ENCODE results near the gene NEK6.
A peak's percentile ranks its signal among the peaks of the same experiment; 100 is the strongest.

The NEK6 gene

DNA sequence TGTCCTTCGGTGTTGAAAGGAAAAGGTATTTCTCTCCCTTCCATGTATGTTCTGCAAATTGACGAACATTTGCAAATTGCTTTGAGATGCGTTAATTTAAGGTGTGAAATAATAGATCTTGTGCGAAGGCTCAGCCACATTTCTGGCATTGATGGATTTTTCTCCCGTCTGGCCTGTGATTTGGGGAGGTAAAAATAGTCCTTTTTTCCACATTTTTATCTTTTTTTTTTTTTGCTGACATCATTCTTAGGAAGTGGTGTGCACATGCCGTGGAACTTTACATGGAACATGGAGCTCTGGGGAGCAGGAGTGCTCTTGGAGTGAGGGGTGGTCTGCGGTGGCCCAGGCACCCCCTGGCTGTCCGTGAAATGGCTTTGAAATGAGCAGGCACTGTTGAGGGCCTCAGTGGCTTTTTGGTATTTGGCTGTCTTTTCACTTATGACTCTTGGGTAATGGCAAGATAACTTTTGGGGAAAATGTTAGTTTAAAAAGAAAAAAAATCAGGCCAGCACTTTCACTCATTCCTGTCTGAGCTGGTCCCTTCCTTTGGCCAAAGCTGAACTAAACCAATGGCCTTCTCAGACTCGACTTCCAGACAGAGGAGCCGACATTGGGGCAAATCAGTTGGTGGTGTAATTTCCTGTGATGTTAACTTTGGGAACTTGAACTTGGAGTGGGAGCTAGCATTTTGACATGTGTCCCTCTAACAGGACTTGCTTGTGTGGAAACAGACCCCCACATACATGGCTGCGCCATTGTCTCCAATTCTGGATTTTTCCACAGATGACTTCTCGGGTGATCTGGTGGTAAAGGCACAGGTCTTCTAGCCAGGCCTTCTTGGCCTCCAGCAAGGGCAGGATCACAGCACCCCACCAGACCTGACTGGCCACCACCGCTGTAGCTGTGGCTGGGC lies 4.2 kb downstream of the NEK6 start:
- DNase-seq (ENCODE audit: low spot score), result no peak

DNA sequence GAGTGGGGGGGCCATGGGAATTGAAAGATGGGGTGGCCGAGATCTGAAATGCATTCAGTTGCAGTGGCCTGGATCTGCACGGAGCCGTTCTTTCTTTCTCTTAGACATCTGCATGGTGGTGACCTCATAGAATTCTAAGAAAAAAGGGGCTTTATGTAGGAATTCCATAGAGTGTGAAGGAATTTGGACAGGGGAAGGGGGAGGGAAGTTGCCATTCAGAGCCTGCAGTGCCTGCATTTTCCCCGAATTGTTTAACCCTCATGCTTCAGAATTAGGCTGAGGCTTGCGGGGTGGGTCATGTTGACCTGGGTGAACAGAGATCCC lies 4.9 kb downstream of the NEK6 start:
- no peak for DNase-seq (ENCODE audit: low spot score)

DNA sequence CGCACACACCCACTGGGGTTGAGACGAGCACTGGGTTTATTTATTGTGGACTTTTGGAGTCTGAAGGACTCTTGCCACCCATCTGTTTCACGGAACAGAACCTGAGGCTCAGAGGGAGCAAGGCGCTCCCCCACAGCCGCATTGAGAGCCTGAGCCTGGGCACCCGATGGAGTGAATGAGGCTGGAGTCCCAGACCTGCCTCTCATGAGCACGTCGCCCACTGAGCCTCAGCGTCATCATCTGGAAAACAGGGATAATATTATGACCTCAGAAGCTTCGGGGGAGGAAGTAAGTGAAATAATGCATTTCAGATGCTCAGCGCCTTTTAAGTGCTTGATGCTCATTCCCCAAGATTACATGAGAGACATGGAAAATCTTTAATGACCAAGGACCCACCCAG lies 5.5 kb downstream of the NEK6 start:
- no peak for DNase-seq (ENCODE audit: low spot score)

DNA sequence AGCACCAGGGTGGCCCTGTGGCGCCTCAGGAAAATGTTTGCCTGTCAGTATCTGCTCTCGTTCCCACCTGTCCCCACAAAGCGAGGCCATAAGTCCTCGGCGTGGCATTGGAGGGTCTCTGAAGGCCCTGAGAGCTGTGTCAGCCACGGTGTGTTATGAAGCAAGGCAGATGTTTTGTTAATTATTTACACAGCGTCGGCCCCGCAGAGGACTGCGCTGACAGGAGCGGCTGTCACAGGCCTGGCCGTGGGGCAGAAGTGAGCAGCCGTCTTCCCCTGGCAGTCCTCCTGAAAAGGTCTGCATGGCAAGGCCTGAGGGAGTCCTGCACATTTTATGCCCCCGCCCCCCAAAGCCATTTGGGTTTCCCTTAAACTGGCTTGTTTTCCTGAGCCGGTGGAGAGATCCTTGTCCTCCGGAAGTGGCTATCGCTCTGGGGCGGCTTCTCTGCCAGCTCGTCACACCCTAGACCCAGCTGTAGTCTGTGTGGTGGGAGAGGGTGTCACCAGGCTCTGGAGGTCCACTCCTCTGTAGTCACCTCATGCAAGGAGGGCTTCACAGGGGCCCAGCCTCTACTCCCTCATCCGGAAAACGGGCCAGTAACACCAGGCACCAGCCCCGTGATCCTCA lies 6.2 kb downstream of the NEK6 start:
- DNase-seq (ENCODE audit: low spot score), result peak; percentile 65

DNA sequence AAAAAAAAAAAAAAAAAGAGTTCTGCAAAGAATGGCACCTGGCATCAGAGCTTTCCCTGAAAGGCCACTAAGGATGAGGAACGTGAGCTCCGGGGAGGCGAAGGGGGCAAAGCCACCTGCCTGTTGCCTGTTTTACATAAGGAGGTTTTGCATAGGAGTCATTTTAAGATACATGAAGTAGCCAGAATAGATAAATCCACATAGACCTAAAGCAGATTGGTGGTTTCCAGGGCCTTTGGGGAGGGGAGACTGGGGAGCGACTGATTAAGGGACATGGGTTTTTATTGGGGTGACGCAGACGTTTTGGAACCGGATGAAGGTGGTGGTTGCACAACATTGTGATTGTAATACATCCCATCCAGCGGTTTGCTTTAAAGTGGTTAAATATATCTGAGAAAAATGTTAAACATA lies 7.1 kb downstream of the NEK6 start:
- DNase-seq (ENCODE audit: low spot score), result no peak

DNA sequence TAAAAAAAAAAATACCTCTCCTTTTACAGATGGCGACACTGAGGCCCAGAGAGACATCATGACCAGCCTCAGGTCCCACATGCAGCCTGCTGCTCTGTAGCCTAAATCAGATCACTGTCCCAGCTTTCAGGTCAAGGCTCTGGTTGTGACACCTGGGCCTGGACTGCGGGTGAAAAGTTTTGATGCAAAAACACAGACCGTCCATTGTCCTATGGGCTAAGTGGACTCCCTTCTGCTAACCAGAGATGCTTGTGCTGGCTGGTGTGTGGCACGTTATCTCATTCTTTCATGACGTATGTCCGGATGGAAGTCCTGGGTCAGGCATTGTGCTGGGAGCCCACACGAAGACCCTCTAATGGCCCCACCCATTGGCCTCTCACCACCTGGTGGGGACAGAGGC lies 7.8 kb downstream of the NEK6 start:
- no peak for DNase-seq (ENCODE audit: low spot score)

DNA sequence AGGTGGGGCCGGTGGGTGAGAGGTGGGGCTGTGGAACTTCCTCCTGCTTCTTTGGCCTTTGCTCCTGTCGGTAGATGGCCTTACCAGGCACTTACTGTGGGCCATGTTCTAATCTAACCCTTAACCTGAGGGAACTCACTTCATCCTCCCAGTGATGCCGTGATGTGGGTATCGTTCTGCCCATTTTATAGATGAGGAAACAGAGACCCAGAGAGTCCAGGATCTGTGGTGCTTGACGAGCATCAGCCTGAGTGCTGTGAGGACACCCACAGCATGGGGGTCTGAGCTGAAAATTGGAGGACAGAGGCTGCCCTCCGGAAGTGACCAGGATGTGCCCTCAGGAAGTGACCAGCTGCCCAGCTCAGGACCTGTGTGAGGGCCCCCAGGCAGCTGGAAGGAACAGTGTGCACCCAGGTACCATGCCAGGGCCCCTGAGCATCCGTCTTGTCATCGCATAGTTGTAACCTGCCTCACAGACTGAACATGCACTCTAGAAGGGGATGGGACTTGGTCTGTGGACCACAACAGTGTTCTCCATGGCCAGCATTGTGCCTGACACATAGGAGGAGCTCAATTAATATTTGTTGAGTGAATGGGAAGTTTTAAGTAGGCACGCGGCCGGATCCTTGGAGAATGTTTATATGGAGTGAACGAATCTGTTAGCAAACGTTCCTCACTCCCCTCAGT lies 8.5 kb downstream of the NEK6 start:
- DNase-seq (ENCODE audit: low spot score), result peak; percentile 42

DNA sequence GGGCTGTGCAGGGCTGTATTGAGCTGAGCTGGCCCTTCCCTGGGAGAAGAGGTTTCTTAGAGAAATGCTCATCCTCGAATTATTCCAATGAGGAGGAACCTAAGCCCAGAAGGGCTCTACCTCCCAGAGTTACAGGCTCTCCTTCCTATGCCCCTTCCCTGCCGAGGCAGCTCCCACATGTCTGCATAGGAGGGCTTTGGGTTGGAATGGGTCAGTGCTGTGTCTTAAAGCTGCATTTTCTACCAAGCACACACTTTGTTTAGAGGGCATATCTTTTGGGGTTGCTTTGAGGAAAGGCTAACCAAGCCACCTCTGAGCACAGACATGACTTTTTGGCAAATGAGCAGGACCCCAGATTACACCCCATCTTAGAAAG lies 9.1 kb downstream of the NEK6 start:
- no peak for DNase-seq (ENCODE audit: low spot score)

DNA sequence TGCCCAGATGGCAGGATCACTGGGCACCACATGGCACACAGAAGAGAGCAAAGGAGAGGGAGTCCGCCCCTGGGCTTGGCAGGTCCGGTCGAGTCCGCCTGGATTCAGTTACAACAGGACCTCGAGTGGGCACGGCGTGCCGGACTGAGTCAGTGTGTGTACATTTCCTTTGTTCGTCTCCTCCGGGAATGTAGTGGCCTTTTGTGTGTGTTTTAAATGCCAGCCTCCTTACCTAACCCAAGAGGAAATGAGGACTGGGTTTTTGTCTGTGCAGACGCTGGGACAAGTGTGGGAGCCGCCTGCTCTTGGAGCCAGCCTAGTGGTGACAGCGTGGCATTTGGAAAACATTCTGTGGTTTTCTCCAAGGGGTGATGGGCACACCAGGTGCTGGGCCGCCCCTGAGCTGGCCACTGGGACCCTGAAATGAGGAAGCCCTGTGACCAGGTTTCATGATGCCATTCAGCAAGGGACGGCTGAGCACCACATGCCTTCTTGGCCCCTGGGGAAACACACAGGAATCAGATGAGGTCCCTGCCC lies 9.6 kb downstream of the NEK6 start:
- peak; percentile 93 for DNase-seq (ENCODE audit: low spot score)

DNA sequence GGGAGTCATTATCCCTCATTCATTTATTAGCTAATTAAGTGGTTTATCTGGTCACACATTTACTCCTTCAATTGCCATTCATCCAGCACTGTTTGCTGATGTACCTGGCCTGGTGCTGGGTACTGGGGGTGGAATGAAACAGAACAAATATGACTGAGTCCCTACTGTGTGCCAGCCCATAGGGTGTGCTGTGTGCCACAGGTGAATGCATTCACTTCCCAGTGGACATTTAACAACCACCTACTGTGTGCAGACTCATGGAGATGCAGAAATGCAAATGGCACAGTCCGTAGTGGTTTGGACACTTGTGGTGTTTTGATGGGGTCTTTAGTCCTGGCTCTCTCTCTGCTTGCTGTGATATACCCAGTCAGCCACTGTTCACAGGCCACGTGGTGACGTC lies 10.5 kb downstream of the NEK6 start:
- DNase-seq (ENCODE audit: low spot score), result no peak

DNA sequence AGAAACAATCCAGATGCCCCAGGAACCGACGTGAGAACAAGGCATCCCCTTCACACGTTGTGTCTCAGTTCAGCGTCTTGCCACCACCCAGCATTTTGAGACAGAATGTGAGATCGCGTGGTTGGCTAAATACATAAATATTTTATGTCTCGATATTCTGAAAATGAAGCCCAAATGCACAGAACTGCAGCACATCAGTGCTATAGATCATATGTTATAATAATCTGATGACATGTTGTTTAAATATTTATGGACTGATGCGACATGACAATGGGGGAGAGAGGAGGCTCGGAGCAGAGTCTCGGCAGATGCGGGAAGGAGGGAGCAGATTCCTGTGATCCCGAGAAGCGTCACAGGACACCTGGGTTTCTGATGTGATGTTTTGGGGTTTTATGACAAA lies 10.9 kb downstream of the NEK6 start:
- DNase-seq (ENCODE audit: low spot score), result no peak

DNA sequence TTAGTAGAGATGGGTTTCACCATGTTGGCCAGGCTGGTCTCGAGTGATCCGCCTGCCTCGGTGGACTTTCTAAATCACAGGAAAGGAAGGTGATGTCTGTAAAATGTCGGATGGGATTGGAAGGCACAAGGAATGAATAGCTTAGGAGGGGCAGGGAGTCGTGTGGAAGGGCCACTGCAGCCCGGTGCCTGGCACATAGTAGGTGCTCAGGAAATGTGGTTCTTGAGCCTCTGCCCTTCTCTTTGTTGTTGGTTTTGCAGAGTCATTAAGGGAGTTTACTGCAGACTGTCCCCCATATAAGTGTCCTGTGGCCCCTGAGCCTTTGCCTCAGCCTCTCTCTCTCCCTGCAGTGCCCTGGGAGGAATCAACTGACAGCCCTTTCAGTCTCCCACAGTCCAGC lies 11.8 kb downstream of the NEK6 start:
- DNase-seq (ENCODE audit: low spot score), result no peak

DNA sequence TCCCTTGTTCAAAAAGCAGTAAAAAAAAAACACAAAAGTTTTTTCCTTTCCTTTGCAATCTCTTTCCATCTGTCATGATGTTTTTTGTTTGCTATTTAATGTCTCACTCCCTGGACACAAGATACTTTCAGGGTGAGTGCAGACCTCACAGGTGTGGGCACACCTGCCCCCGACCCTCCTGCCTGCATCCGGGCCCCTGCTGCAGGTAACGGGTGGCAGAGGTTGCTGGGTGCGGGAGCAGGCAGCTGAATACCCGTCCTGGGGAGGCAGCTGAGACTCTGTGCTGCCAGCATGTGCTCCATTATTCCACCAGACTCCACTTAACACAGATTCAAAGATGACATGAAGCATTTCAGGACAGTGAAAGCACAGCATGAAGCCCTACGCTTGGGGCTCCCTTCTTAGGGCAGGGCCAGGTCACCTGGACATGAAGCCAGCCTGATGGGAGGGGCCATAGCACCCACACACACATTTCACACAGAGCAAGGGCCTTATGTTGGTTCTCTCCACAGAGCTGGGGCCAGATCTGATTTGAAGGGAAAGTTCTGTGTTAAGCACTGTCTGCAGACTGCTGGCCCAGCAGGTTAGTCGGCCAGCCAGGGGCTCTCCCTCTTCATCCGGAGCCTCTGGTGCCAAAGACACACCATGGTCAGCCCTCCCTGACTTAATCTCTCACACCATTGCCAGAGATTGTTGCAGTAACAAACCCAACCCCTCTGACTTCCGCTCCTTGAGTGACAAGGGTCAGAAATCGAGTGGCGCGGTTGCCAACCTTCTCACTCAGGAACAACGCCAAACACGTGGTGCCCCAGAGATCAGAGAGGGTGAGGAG lies 13.0 kb downstream of the NEK6 start:
- DNase-seq (ENCODE audit: low spot score), result peak; percentile 40

DNA sequence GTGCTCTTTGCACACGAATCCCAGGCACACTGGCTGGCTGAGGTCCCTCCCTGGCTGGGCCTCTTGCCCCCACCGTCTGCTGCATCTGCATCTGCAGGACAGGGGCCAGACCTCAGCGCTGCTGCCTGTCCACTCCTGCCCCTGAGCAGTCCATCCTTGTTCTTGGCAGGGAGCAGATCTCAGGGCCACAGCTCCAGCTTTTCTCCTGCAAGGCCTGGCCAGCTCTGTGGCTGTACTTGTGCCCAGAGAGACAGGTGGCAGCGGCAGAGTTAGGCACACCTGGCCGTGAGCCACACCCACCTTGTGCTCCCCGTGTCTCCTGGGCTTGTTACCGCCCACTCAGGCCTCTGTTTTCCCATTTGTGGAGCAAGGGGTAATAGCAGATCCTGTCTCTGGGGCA lies 13.9 kb downstream of the NEK6 start:
- no peak for DNase-seq (ENCODE audit: low spot score)

DNA sequence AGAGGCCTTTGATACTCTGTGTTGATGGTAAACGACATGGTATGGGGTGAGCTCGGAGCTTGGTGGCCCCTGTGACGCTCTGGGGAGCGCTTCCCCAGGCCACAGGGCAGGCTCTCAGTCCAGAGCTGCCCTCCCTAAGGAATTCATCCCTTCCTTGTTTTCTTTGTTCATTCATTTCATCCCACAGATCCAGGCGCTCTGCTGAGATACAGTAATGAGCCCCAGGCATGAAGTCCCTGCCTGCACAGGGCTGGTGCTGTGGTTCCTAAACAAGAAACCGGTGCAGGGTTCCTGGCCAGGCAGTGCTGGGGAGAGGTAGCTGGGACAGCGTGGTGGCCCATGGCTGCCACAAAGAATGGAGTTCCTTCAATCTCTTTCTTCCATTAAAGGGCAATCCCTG lies 14.4 kb downstream of the NEK6 start:
- DNase-seq (ENCODE audit: low spot score), result no peak

DNA sequence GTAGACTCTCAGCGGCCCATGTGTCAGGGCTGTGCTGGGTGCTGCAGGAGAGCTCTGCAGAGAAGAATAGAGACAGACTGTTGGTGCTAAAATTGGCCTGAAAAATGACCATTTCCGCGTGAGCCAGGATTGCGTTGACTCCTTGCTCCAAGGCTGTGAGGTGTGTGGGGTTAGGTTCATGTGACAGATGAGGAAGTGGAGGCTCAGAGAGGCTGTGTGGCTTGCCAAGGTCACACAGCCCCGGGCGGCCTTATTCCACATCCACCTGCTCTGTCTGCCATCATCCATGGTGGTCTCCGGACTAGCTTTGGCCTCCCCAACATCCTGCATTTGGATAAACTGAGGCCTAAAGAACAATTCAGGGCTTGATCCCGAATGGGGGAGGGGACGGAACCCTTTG lies 15.2 kb downstream of the NEK6 start:
- no peak for DNase-seq (ENCODE audit: low spot score)

DNA sequence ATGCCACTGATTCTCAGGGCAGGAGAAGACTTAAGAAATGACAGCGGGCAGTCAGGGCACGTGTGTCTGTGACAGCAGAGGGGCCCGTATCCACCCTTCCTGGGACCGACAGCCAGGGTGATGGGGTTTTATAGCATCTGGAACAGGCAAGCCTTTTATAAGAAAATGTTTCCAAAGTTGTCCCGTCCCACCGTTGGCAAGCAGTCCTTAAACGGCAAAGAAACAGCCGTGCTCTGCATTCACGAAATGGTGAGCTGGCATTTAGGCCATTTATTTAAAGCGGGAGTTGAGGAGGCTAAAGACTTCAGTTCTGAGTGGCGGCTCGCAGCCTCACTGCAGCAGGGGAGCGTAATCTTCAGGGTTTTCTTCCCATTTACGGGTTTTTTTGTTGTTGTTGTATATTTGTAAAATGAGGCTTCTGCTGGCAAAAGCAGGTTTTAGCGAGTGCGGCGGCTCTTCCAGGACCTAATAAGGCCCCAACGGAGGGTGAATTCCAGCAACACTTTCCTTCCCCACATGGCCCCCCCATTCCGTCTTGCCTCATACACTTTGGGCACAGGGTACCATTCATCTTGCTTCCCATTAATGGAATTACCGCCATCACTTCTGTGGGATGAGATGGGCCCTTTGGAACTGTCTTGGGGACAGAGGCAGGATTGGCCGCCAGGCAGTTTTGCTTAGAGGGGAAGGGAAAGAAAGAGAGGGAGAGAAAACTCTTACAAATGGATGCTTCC lies 15.8 kb downstream of the NEK6 start:
- no peak for DNase-seq (ENCODE audit: low spot score)

DNA sequence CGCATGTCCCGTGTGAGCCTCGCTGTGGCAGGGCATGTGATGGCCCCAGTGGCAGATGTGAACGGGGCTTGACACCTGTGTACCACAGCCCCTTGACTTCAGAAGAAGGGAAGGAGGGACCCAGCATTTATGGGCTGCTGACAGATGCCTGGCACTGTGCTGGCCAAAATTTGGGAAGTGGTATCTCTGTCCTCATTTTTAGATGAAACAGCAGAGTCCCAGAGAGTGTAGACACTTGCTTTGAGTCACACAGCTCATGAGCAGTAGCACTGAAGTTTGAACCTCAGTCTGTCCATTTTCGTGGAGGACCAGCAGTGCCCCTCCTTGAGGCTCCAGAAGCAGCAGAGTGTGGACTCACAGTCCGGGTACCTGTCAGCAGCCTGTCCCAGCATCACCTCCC lies 16.5 kb downstream of the NEK6 start:
- DNase-seq (ENCODE audit: low spot score), result no peak

DNA sequence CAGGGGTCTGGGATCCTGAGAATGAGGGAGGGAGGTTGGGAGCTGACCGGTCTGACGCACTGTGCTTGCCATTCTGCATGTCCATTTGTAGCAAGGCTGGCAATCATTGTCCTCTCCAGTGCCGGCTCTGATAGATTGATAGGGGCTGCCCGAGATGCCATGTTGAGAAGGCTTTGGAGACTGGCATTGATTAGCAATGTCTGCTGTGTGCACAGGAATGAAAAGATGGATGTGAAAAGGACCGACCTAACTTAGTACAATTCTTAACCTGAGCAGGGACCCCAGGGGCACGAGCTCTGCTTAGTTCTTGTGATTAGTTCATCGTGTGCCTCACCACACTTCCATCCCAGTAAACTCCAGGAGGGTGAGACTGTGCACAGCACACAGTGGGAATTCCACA lies 17.0 kb downstream of the NEK6 start:
- DNase-seq (ENCODE audit: low spot score), result no peak

DNA sequence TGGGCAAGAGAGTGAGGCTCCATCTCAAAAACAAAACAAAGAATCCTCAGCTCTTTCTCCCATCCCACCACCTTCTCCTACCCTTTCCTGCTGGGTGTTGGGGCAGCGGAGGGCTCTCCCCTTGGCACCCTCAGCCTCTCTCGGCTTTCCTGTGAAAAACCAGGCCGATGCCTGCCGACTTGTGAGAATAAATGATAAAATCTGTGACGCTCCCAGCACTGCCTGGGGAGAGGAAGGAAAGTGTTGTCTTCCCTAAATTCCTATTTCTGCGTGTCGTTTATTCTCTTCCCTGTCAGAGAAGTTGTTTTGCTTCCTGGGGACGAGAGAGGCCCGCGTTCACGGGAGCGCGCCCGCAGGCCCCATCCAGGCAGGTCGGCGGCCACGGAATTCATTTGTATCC lies 19.7 kb downstream of the NEK6 start:
- no peak for DNase-seq (ENCODE audit: low spot score)

DNA sequence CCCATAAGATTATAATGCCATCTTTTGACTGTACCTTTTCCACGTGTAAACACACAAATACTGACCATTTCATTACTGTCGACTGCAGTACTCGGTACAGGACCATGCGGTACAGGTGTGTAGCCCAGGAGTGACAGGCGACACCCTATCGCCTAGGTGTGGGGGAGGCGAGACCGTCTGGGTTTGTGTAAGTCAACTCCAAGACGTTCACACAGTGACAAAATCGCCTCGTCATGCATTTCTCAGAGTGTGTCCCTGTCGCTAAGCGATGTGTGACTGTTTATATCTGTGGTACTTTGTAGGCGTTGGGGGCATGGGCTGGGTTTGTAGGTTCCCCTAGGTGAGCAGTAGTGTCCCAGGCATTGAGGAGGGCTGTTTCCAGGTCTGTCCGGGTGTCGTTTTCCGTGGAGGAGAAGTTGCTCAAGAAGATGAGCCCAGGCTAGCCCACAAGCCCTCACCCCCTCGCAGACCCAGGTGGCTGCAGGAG lies 20.3 kb downstream of the NEK6 start:
- DNase-seq (ENCODE audit: low spot score), result peak; percentile 37
